GM20431 (cell line): ENCODE measurements around the gene TXNDC5.

Experiments used
- in situ Hi-C: fragments of 300-500 bp; cut with MseI, MboI; formaldehyde crosslinking; loops from one replicate; pipeline ENCODE4 v1.15.0; 2020; ENCODE audit warnings: low sequenced_read_pairs; ENCODE audit not compliant: unreplicated experiment

The TXNDC5 gene

DNA sequence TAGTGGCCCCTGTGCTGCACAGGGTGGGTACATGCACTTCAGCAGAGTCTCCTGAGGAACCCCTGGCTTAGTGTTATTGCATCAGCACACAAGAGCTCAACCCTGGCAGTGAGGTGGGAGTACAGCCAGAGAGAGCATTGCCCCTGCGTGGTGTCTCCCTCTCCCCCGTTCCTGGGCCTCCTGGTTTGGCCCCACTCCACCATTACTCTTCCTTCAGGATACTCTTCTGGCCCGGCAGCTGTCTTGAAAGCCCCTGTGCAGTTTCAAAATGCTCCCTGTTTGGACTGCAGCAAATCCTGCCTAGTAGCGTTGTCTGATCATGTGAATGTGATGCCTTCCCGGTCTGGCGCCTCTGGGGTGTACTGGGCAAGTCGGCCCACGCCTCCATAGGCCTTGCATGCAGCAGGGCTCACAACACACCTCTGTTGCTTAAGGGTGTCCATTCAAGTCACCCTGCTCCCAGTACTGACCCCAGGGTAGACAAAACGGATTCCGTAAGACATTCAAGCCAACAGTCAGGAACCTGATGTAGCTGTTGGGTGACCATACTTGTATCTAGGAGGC, 32.1 kb downstream of the TXNDC5 start:
- in situ Hi-C loops, result no loop called here

- in situ Hi-C loops, result no loop called here
Observed at GRCh38 chr6:7868926-7869325, 41.7 kb downstream of the TXNDC5 start.

DNA sequence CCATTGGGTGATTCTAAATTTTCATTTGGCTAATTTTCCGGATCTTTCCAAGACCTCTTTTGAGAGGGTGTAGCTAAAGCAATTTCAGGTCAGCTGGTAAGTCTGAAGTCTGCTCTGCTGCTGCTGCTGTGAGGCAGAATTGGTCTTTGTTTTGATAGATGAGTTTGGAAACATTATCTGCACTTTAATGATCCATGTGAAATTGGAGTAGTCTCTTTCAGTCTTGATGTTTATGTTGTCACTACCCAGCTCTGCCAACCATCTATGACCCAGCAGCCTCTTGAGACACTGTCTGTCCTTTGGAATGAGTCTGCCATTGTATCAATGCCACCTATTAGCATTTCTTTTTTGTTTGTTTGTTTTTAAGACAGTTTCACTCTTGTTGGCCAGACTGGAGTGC, 44.1 kb downstream of the TXNDC5 start:
- in situ Hi-C loops, result no loop called here

GRCh38 chr6:7865781-7866180, 44.8 kb downstream of the TXNDC5 start:
- in situ Hi-C loops, result no loop called here

- in situ Hi-C loops, result no loop called here
Observed at GRCh38 chr6:7859591-7859990, 51.0 kb downstream of the TXNDC5 start.

- in situ Hi-C loops, result no loop called here
Observed at GRCh38 chr6:7851780-7852179, 58.8 kb downstream of the TXNDC5 start.

GRCh38 chr6:7848229-7848628, 62.4 kb downstream of the TXNDC5 start:
- in situ Hi-C loops, result no loop called here

- in situ Hi-C loops, result no loop called here
Observed at GRCh38 chr6:7846966-7847818, 63.4 kb downstream of the TXNDC5 start.

GRCh38 chr6:7841781-7842468, 68.7 kb downstream of the TXNDC5 start:
- in situ Hi-C loops, result no loop called here

DNA sequence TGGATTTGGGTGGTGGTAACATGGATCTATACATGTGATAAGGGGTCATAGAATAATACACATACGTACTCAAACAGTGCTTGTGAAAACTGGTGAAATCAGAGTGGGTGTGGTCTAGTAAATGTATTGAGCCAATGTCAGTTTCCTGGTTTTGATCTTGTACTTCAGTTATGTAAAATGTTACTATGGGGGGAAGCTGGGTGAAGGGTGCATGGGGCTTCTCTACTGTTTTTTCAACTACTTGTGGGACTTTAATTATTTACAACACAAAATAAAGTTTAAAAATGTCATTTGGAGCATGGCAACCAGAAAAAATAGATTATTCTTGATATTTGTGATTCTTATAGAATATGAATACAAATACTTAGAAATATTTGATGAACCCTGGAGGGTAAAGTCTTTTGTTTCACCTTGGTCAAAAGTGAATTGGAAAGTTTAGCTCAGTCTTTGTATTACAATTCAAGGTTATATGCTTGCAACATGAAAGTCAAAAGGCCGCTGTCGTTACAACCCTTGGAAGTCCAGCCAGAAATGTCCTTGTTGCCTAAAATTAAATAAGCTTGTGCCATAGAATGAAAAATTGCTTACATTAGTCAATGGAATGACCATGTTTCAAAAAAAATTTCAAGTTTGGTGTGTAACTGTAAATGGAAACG, 74.1 kb downstream of the TXNDC5 start:
- in situ Hi-C loops, result no loop called here

DNA sequence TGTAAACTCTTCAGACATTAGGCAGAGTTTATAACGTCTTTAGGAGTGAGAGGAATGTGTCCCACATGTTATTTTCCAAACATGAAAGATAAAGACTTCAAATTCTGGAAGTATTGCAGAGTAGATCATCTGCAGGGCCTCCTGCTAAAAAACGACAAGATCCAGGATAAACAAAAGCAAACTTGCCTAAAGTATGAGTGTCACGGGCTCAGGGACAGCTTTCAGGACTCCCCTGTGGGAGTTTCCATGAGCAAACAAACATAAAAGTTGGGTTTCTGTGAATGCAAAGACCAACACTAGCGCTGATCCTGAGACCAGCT, 76.9 kb downstream of the TXNDC5 start:
- in situ Hi-C loops, result no loop called here

- in situ Hi-C loops, result no loop called here
Observed at GRCh38 chr6:7832904-7833750, 77.5 kb downstream of the TXNDC5 start.
